GM12878 (cell line): ENCODE data around the gene ANGPTL4.

Source experiments
- CHD2 ChIP-seq: IDR thresholded peaks from 2 replicates; pipeline ENCODE4 v1.6.1; 2011; ENCODE audit warnings: low read depth, low read length, improper control_type of control experiment, borderline replicate concordance
- CREB1 ChIP-seq: IDR thresholded peaks from 2 replicates; pipeline ENCODE4 v1.6.1; 2012; ENCODE audit warnings: low read depth, mild to moderate bottlenecking, inconsistent platforms
- MYB ChIP-seq: fragments of 150-350 bp; IDR thresholded peaks from 2 replicates; pipeline ENCODE4 v1.6.1; 2014; ENCODE audit warnings: mild to moderate bottlenecking, low read depth, low read length, borderline replicate concordance
- POLR2A ChIP-seq: IDR thresholded peaks from 2 replicates; pipeline ENCODE4 v1.6.1; 2011; ENCODE audit warnings: low read depth, mild to moderate bottlenecking, low read length
- SMARCA5 ChIP-seq: fragments of 450-650 bp; IDR thresholded peaks from 2 replicates; pipeline ENCODE4 v1.6.1; 2017; ENCODE audit warnings: mild to moderate bottlenecking
- SPI1 ChIP-seq: IDR thresholded peaks from 2 replicates; pipeline ENCODE4 v1.6.1; 2011; ENCODE audit warnings: low read depth, mild to moderate bottlenecking, low read length, moderate library complexity, borderline replicate concordance; ENCODE audit not compliant: insufficient read depth
- TBL1XR1 ChIP-seq: IDR thresholded peaks from 2 replicates; pipeline ENCODE4 v1.6.1; 2012; ENCODE audit warnings: low read depth, low read length, improper control_type of control experiment
- TF ChIP-seq, protein P1 (sequence below), 3 experiments: IDR thresholded peaks in 2 of 3; conservative IDR thresholded peaks in 1 of 3; 2 replicates each; pipeline ENCODE4 v1.5.1; 2011; ENCODE audit warnings: low read depth in 3 of 3, low read length in 3 of 3, mild to moderate bottlenecking in 3 of 3, control low read depth in 2 of 3, moderate library complexity in 2 of 3, inconsistent platforms in 1 of 3, mixed read lengths in 1 of 3; ENCODE audit not compliant: control insufficient read depth in 2 of 3, insufficient read depth in 1 of 3; ENCODE audit errors: extremely low read depth in 1 of 3

DNA sequence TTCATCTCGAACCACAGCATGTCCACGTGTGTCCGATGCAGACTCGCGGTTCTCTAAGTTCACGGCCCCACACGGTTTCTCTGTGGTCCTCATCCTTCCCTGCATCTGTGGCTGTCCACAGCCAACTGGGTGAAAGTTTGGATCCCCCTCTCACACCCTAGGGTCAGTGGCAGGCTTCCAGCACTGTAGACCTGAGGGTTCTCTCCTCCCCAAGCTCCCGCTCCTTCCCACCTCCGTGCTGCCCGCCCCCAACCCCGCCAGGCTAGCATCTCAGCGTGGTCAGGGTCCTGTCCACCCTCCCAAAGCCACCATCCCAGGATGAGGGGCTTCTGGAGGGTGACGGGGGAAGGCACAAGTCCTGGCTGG, 3.0 kb downstream of the ANGPTL4 start:
- TF ChIP-seq CHD2 = no peak
- TF ChIP-seq, protein P1, sequence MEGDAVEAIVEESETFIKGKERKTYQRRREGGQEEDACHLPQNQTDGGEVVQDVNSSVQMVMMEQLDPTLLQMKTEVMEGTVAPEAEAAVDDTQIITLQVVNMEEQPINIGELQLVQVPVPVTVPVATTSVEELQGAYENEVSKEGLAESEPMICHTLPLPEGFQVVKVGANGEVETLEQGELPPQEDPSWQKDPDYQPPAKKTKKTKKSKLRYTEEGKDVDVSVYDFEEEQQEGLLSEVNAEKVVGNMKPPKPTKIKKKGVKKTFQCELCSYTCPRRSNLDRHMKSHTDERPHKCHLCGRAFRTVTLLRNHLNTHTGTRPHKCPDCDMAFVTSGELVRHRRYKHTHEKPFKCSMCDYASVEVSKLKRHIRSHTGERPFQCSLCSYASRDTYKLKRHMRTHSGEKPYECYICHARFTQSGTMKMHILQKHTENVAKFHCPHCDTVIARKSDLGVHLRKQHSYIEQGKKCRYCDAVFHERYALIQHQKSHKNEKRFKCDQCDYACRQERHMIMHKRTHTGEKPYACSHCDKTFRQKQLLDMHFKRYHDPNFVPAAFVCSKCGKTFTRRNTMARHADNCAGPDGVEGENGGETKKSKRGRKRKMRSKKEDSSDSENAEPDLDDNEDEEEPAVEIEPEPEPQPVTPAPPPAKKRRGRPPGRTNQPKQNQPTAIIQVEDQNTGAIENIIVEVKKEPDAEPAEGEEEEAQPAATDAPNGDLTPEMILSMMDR (IDR thresholded peaks at IDR 0.05 in 2 of 3, conservative IDR thresholded peaks at IDR 0.05 in 1 of 3; ENCODE audit: control insufficient read depth in 2 of 3, extremely low read depth in 1 of 3, insufficient read depth in 1 of 3, low read depth in 3 of 3, low read length in 3 of 3) = no peak
- TF ChIP-seq TBL1XR1 = no peak
- TF ChIP-seq MYB = no peak
- no peak for TF ChIP-seq POLR2A
- TF ChIP-seq SMARCA5 = no peak
- TF ChIP-seq CREB1 = no peak
- TF ChIP-seq SPI1 = no peak
